ENCODE measurements around the gene SHCBP1L. TPM values are rescaled to one million over a fixed set of nuclear protein-coding genes. Genes with fewer than 3 reads are reported as not detected.
A peak's percentile ranks its signal among the peaks of the same experiment; 100 is the strongest.
"Not testable (repeated sequence)": the region's sequence is repeated elsewhere in the genome, so short reads cannot be mapped to it uniquely, and the experiment has no call there.

Gene SHCBP1L
- total and polyA plus RNA-seq, 2 donors (not counting 1 experiment from before 2014, with no cell fraction given): not detected

DNA sequence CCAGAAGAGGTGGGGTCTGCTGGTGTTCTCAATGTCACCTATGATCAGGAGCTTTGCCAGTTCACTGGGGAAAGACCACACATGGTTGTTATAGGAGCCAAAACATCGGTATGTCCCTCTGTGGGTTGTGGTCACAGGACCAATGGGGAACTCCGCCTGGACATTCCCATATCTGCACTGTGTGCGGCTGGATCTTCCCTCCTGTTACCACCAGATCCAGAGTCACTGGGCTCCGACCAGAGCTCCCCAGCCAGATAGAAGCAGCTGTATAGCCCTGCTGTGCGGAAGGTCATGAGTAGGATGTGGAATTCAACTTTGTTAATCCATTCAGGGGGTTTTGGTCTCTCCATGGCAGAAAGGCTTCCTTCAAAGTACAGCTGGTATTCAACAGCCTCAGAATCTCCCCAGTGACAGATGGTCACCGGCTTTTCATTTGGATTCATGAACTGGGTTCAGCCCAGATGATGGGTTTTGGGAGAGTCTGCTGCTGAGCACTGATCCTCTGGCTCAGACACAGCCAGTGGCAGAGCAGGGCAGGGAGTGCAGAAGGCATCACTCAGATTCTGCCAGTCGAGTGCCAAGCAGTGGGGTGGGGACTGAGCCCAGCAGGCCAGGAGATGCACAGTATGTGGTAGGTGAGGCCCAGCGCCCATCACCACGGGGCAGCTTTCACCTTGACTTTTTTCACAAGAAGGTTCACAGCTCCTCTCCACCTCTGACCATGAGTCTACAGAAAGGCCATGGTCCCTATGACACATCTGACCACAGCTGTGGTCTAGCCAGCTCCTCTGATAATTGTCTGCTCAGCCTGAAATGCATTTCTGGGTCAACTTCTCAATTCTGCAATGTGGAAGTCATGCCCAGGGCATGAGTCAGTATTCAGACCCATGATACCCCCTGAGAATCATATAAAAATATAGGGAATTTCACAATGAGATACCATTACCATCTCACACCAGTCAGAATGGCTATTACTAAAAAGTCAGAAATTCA is 2.9 kb upstream of the SHCBP1L start:
- no peak for ATAC-seq (ENCODE audit: low read depth)
- Mint-ChIP-seq H3K4me3 (no peak overlapping the region), H3K27ac (peak overlapping the region; percentile 11), H3K27me3 (peaks cover 37% of the 10 kb centered on the region), H3K4me1 (peaks cover 4% of the 10 kb centered on the region), H3K9me3 (ENCODE audit: insufficient read depth) (peaks cover 7% of the 10 kb centered on the region)
- Histone ChIP-seq H2AFZ (ENCODE audit: insufficient read depth, low read depth, low read length, poor library complexity, severe bottlenecking) (no peak overlapping the region), H3K4me3 (ENCODE audit: control extremely low read depth in 1 of 5, extremely low read depth in 1 of 5, insufficient read depth in 1 of 5, low read depth in 2 of 5, low read length in 4 of 5) (no peak overlapping the region), H3K9ac (ENCODE audit: low read length) (no peak overlapping the region), H3K27ac (ENCODE audit: low read length in 2 of 2) (no peak overlapping the region), H3K79me2 (ENCODE audit: control insufficient read depth, insufficient read depth, low read length) (no peaks in the 10 kb centered on the region), H3K9me3 (ENCODE audit: control extremely low read depth in 1 of 3, control insufficient read depth in 2 of 3, insufficient read depth in 1 of 3, low read length in 2 of 3) (peaks cover 0 to 3% (median 0%) of the 10 kb centered on the region in 3 donors), H3K4me1 (ENCODE audit: control insufficient read depth in 2 of 2, insufficient read depth in 2 of 2, low read length in 2 of 2) (peaks cover 6 to 9% of the 10 kb centered on the region in 2 donors), H3K4me2 (replicated peaks; ENCODE audit: low read depth, low read length, poor library complexity, severe bottlenecking) (no peak overlapping the region), H4K20me1 (ENCODE audit: control insufficient read depth, insufficient read depth, low read length, poor library complexity, severe bottlenecking) (no peaks in the 10 kb centered on the region), H3K27me3 (replicated peaks in 1 of 4; ENCODE audit: control extremely low read depth in 1 of 4, control insufficient read depth in 3 of 4, insufficient read depth in 4 of 4, low read length in 3 of 4) (peaks cover 0 to 25% (median 12%) of the 10 kb centered on the region in 4 experiments), H3K36me3 (replicated peaks in 1 of 2; ENCODE audit: control extremely low read depth in 1 of 2, control insufficient read depth in 1 of 2, extremely low read depth in 1 of 2, insufficient read depth in 2 of 2, low read length in 1 of 2) (no peaks in the 10 kb centered on the region)
- DNase-seq: no peak
- 93% methylated on average over 6 of the region's 9 CpGs for WGBS (ENCODE audit: insufficient coverage)
- TF ChIP-seq EZH2 (IDR thresholded peaks at IDR 0.05; ENCODE audit: borderline replicate concordance, insufficient read depth, low read depth, low read length, poor library complexity, severe bottlenecking): no peak
- TF ChIP-seq, protein P1, sequence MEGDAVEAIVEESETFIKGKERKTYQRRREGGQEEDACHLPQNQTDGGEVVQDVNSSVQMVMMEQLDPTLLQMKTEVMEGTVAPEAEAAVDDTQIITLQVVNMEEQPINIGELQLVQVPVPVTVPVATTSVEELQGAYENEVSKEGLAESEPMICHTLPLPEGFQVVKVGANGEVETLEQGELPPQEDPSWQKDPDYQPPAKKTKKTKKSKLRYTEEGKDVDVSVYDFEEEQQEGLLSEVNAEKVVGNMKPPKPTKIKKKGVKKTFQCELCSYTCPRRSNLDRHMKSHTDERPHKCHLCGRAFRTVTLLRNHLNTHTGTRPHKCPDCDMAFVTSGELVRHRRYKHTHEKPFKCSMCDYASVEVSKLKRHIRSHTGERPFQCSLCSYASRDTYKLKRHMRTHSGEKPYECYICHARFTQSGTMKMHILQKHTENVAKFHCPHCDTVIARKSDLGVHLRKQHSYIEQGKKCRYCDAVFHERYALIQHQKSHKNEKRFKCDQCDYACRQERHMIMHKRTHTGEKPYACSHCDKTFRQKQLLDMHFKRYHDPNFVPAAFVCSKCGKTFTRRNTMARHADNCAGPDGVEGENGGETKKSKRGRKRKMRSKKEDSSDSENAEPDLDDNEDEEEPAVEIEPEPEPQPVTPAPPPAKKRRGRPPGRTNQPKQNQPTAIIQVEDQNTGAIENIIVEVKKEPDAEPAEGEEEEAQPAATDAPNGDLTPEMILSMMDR (IDR thresholded peaks at IDR 0.05): no peak
- intact Hi-C loops (cut with micrococcal nuclease): no loop called here
- ChIA-PET CTCF (no interaction called here), POLR2A (no interaction called here)

DNA sequence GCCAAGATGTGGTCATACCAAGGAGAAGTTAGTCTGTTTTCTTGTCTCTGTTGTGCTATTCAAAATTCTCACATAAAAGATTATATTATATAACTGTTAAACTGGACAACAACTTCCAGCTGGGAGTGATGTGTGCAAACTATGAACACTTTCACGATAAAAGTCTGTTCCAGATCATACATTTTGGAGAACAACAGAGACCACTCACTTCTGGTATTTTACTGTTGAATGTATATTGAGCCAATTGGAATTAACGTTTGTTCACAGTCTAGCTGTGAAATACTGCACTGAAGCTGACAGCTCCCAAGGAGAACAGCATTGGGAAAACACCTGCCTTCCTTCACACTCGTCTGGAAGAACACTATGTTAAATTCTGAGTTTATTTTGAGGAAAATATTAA is 860 bp upstream of the SHCBP1L start:
- Histone ChIP-seq H3K4me3 (ENCODE audit: control extremely low read depth in 1 of 5, extremely low read depth in 1 of 5, insufficient read depth in 1 of 5, low read depth in 2 of 5, low read length in 4 of 5) (no peak overlapping the region), H3K27me3 (replicated peaks in 1 of 4; ENCODE audit: control extremely low read depth in 1 of 4, control insufficient read depth in 3 of 4, insufficient read depth in 4 of 4, low read length in 3 of 4) (peaks cover 0 to 25% (median 12%) of the 10 kb centered on the region in 4 experiments), H3K9ac (ENCODE audit: low read length) (no peak overlapping the region), H2AFZ (ENCODE audit: insufficient read depth, low read depth, low read length, poor library complexity, severe bottlenecking) (no peak overlapping the region), H3K9me3 (ENCODE audit: control extremely low read depth in 1 of 3, control insufficient read depth in 2 of 3, insufficient read depth in 1 of 3, low read length in 2 of 3) (no peaks in the 10 kb centered on the region), H4K20me1 (ENCODE audit: control insufficient read depth, insufficient read depth, low read length, poor library complexity, severe bottlenecking) (no peaks in the 10 kb centered on the region), H3K36me3 (replicated peaks in 1 of 2; ENCODE audit: control extremely low read depth in 1 of 2, control insufficient read depth in 1 of 2, extremely low read depth in 1 of 2, insufficient read depth in 2 of 2, low read length in 1 of 2) (no peaks in the 10 kb centered on the region), H3K4me2 (replicated peaks; ENCODE audit: low read depth, low read length, poor library complexity, severe bottlenecking) (no peak overlapping the region), H3K27ac (ENCODE audit: low read length in 2 of 2) (no peak overlapping the region), H3K79me2 (ENCODE audit: control insufficient read depth, insufficient read depth, low read length) (no peaks in the 10 kb centered on the region), H3K4me1 (ENCODE audit: control insufficient read depth in 2 of 2, insufficient read depth in 2 of 2, low read length in 2 of 2) (peaks cover 6 to 9% of the 10 kb centered on the region in 2 donors)
- ATAC-seq (ENCODE audit: low read depth) (no peak), DNase-seq (no peak)
- no CpG with 5 or more reads among the region's 3 CpGs for WGBS (ENCODE audit: insufficient coverage)
- H3K27ac Mint-ChIP-seq: no peak overlapping the region
- H3K9me3 Mint-ChIP-seq (ENCODE audit: insufficient read depth): peaks cover 7% of the 10 kb centered on the region
- ChIA-PET CTCF (no interaction called here), POLR2A (no interaction called here)
- TF ChIP-seq EZH2 (IDR thresholded peaks at IDR 0.05; ENCODE audit: borderline replicate concordance, insufficient read depth, low read depth, low read length, poor library complexity, severe bottlenecking): no peak
- TF ChIP-seq, protein P1 (IDR thresholded peaks at IDR 0.05): no peak
- peaks cover 4% of the 10 kb centered on the region for H3K4me1 Mint-ChIP-seq
- H3K4me3 Mint-ChIP-seq: no peak overlapping the region
- intact Hi-C loops (cut with micrococcal nuclease): no loop called here
- peaks cover 34% of the 10 kb centered on the region for H3K27me3 Mint-ChIP-seq

DNA sequence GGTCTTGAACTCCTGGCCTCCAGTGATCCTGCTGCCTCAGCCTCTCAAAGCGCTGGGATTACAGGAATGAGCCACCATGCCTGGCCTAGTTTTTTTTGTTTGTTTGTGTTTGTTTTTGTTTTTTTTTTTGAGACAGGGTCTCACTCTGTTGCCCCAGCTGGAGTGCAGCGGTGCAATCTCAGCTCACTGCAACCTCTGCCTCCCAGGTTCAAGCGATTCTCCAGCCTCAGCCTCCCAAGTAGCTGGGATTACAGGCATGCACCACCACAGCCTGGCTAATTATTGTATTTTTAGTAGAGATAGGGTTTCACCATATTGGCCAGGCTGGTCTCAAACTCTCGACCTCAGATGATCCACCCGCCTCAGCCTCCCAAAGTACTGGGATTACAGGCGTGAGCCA is 9.6 kb downstream of the SHCBP1L start:
- H3K9me3 ChIP-seq (ENCODE audit: control extremely low read depth in 1 of 3, control insufficient read depth in 2 of 3, insufficient read depth in 1 of 3, low read length in 2 of 3); H3K27ac Mint-ChIP-seq; H3K9me3 Mint-ChIP-seq (ENCODE audit: insufficient read depth); H3K4me1 ChIP-seq (ENCODE audit: control insufficient read depth in 2 of 2, insufficient read depth in 2 of 2, low read length in 2 of 2); H3K27me3 ChIP-seq (replicated peaks in 1 of 4; ENCODE audit: control extremely low read depth in 1 of 4, control insufficient read depth in 3 of 4, insufficient read depth in 4 of 4, low read length in 3 of 4); H3K27ac ChIP-seq (ENCODE audit: low read length in 2 of 2); H3K4me2 ChIP-seq (replicated peaks; ENCODE audit: low read depth, low read length, poor library complexity, severe bottlenecking); H3K79me2 ChIP-seq (ENCODE audit: control insufficient read depth, insufficient read depth, low read length); DNase-seq; H3K4me3 ChIP-seq (ENCODE audit: control extremely low read depth in 1 of 5, extremely low read depth in 1 of 5, insufficient read depth in 1 of 5, low read depth in 2 of 5, low read length in 4 of 5); H4K20me1 ChIP-seq (ENCODE audit: control insufficient read depth, insufficient read depth, low read length, poor library complexity, severe bottlenecking); intact Hi-C loops (cut with micrococcal nuclease); H3K9ac ChIP-seq (ENCODE audit: low read length); H3K36me3 ChIP-seq (replicated peaks in 1 of 2; ENCODE audit: control extremely low read depth in 1 of 2, control insufficient read depth in 1 of 2, extremely low read depth in 1 of 2, insufficient read depth in 2 of 2, low read length in 1 of 2); H3K4me3 Mint-ChIP-seq; POLR2A ChIA-PET; H2AFZ ChIP-seq (ENCODE audit: insufficient read depth, low read depth, low read length, poor library complexity, severe bottlenecking); CTCF ChIA-PET; ATAC-seq (ENCODE audit: low read depth); H3K4me1 Mint-ChIP-seq: not testable (repeated sequence)
- WGBS (ENCODE audit: insufficient coverage): 96% methylated on average over 2 of the region's 6 CpGs
- peaks cover 38% of the 10 kb centered on the region for H3K27me3 Mint-ChIP-seq

All from B cell (primary cell).